Umbilical cord (tissue), 2 donors: ENCODE measurements around the gene DOCK4. TPM values are rescaled to one million over a fixed set of nuclear protein-coding genes. Genes with fewer than 3 reads are reported as not detected.
"Not testable (repeated sequence)": the region's sequence is repeated elsewhere in the genome, so short reads cannot be mapped to it uniquely, and the experiment has no call there.

Source experiments
- DNase-seq: peaks from one replicate; pipeline ENCODE4 v3.0.0-alpha.2; 2015; ENCODE audit warnings: low spot score
- total RNA-seq: library from RNA; depleted of rRNA; stranded (reverse); fragments of >200 nt; gene quantifications from one replicate; pipeline ENCODE4 v1.2.3, GENCODE V29; 2014; ENCODE audit warnings: low replicate concordance; ENCODE audit not compliant: insufficient read depth

The DOCK4 gene
- total RNA-seq, 1 donor from 2014 or later, result 7.7 TPM

- no peak for DNase-seq
These were observed 72.9 kb downstream of the DOCK4 start for GRCh38 chr7:112133328-112133727.

GRCh38 chr7:112132051-112132694, 74.0 kb downstream of the DOCK4 start:
- no peak for DNase-seq

DNA sequence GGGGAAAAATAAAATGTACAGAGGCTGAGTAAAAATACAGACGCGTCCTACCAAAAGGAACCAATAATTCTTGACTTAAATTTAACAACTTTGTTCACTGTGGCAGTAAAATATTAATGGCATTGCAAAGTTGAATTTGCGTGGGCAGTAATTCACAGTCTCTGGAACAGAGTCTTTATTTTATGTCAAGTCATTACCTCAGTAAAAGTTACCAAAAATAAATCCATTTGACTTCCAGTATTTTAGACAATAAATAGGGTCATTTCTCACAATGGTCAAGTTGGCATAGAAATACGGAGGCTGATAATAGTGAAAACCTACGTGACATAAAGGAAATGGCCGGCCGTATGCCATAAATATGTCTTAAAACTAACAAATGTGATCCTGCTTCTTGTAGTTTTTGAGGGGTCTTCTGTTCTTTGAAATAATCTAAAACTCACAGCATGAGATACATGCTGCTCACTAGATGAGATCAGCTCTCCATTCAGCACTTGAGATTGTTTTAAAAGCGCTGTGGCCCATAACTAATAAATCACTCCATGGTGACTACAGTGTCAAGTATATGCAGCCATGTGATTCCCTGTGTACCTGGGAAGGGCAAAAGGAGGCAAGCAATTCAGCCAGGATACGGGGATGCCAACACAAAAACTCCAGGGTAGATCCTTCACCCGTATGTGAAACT, 75.3 kb downstream of the DOCK4 start:
- no peak for DNase-seq

- no peak for DNase-seq
These were observed 76.4 kb downstream of the DOCK4 start for GRCh38 chr7:112129655-112130323.

DNA sequence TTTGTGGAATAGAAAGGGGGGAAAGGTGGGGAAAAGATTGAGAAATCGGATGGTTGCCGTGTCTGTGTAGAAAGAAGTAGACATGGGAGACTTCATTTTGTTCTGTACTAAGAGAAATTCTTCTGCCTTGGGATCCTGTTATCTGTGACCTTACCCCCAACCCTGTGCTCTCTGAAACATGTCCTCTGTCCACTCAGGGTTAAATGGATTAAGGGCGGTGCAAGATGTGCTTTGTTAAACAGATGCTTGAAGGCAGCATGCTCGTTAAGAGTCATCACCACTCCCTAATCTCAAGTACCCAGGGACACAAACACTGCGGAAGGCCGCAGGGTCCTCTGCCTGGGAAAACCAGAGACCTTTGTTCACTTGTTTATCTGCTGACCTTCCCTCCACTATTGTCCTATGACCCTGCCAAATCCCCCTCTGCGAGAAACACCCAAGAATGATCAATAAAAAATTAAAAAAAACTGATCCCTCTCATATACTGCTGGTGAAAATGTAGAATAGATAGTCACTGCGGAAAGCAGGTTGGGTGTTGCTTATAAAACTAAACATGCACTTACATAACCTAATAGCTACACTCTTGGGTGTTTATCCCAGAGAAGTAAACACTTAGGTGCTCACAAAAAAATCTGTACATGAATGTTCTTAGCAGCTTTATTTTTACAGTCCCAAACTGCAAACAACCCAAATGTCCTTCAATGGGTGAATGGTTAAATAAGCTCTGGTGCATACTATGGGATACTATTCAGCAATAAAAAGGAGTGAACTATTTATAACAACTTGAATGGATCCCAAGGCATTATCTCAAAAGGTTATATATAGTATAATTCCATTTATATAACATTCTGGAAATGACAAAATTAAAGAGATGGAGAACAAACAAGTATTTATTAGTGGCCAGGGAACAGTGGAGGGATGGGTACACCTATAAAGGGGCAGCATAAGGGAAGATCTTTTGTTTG, 77.5 kb downstream of the DOCK4 start:
- DNase-seq, result not testable (repeated sequence)

DNA sequence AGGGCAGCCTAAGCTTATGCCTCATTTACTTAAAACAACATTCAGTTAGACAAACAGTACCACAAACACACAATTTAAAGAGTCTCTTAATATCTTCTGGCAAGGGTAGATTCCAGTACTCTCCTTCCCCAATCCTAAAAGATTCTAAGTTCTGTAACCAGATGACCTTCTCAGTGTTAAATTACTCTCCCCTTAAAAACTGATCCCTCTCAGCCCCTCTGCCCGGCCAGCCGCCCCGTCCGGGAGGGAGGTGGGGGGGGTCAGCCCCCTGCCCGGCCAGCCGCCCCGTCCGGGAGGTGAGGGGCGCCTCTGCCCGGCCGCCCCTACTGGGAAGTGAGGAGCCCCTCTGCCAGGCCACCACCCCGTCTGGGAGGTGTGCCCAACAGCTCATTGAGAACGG, 78.2 kb downstream of the DOCK4 start:
- not testable (repeated sequence) for DNase-seq

GRCh38 chr7:112125250-112125649, 80.9 kb downstream of the DOCK4 start:
- no peak for DNase-seq

- DNase-seq, result no peak
These were observed 82.0 kb downstream of the DOCK4 start for GRCh38 chr7:112124061-112124766.

DNA sequence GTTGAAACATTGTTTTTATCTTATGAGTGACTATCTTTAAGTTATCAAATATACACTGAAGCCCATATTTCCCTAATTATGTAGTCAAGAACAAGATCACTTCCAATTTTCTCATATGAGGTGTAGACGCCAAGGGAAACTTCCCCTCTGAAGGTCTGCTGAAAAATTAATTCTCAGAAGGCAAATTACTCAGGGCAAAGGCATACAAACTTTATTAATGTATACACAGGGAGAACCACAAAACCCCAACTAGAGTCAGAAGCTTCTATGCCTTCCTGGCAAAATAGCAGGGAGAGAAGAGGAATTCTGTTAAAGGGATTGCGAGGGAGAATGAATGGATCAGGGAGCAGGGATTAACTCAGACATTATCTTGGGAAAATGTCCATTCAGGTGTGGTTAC, 83.4 kb downstream of the DOCK4 start:
- DNase-seq, result no peak

GRCh38 chr7:112122144-112122543, 84.1 kb downstream of the DOCK4 start:
- DNase-seq, result no peak

GRCh38 chr7:112121318-112121717, 84.9 kb downstream of the DOCK4 start:
- DNase-seq, result no peak

DNA sequence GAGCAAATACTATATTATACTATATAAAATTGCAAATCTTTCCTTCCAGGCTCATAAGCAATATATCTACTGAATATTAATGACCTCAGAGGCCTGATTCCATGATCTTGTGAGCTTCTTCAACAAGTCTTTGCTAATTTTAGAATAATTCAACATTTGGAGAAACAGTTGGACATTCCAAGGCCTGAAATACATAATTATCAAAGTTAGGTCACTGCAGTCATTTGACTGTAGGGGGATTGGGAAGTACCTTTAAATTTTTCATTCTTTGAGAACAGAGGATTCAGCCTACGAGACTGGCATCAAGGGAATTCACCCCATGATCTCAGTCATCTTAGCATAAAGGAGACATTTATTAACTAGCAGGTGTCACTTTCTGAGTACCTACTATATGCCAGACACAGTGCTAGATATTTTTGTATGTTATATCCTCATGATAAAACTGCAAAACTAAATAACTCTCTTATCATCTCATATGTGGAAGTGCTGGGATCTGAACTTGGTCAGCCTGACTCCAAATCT, 85.4 kb downstream of the DOCK4 start:
- no peak for DNase-seq

GRCh38 chr7:112118581-112119566, 87.3 kb downstream of the DOCK4 start:
- no peak for DNase-seq

GRCh38 chr7:112116894-112117293, 89.3 kb downstream of the DOCK4 start:
- DNase-seq, result no peak

GRCh38 chr7:112116358-112116757, 89.8 kb downstream of the DOCK4 start:
- no peak for DNase-seq

DNA sequence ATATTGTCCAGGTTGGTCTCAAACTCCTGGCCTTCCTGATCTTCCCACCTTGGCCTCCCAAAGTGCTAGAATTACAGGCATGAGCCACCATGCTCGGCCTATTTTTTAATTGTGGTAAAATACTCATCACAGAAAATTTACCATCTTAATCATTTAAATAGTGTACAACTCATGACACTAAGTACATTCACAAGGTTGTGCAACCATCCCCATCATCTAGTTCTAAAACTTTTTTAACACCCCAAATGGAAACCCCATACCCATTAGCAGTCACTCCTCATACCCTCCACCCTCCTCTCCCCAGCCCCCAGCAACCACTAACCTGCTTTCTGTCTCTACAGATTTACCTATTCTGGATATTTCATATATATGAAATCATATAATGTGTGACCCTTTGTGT, 90.3 kb downstream of the DOCK4 start:
- DNase-seq, result no peak

- no peak for DNase-seq
These were observed 92.2 kb downstream of the DOCK4 start for GRCh38 chr7:112113913-112114575.

GRCh38 chr7:112112822-112113255, 93.4 kb downstream of the DOCK4 start:
- peak; percentile 25 for DNase-seq

DNA sequence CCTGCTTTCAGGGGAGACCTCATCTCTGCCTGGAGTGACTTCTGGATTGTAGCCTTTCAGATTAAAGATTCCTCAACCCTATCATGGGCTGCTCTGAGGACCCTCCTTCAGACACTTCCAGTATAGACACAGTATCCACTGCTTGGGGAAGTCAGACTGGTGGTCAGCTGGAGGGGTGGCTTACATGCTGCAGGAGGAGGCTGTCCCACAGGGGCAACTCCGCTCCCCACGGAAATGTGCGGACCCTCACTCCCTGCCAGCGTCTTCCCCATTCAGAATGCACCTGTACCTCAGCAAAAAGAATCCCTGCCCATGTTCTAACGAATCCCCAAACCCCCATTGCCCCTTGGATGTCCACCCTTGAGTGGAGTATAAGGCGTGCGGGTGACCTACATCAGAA, 95.5 kb downstream of the DOCK4 start:
- DNase-seq, result no peak
